ENCODE results near the gene TSHZ2.

DNA sequence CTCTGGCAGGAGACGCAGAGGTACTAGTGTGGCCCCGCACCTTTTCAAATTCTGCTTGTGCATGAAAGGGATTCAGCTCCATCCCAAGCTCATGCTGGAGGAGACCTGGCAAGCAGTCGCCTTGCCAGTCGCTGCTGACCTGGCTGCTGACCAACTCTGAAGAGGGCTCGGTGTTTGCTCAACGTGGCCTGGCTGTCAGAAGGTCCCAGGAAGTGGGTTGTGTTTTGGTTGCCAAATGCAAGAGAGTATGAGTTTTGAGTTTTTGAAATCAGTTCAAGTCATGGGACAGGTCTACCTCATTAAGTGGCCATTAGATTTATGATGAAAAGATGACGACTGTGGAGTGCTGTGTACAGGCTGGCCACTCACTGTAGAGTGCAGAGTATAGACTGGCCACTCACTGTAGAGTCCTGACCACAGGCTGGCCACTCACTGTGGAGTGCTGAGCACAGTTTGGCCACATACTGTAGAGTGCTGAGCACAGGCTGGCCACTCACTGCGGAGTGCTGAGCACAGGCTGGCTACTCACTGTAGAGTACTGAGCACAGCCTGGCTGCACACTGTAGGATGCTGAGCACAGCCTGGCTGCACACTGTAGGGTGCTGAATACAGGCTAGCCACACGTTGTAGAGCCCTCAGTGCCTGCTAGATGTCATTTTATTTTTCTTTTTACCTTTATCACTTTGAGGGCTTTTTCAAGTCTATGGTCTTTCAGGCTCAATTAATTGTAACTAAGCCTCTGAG lies 427.6 kb downstream of the TSHZ2 start:
- TF ChIP-seq POLR2A (IDR thresholded peaks at IDR 0.05), result no peak
- TF ChIP-seq, protein P1, sequence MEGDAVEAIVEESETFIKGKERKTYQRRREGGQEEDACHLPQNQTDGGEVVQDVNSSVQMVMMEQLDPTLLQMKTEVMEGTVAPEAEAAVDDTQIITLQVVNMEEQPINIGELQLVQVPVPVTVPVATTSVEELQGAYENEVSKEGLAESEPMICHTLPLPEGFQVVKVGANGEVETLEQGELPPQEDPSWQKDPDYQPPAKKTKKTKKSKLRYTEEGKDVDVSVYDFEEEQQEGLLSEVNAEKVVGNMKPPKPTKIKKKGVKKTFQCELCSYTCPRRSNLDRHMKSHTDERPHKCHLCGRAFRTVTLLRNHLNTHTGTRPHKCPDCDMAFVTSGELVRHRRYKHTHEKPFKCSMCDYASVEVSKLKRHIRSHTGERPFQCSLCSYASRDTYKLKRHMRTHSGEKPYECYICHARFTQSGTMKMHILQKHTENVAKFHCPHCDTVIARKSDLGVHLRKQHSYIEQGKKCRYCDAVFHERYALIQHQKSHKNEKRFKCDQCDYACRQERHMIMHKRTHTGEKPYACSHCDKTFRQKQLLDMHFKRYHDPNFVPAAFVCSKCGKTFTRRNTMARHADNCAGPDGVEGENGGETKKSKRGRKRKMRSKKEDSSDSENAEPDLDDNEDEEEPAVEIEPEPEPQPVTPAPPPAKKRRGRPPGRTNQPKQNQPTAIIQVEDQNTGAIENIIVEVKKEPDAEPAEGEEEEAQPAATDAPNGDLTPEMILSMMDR (IDR thresholded peaks at IDR 0.05 in 4 of 5, conservative IDR thresholded peaks at IDR 0.05 in 1 of 5), result no peak
